ENCODE results near the gene FCER1G.

FCER1G gene

DNA sequence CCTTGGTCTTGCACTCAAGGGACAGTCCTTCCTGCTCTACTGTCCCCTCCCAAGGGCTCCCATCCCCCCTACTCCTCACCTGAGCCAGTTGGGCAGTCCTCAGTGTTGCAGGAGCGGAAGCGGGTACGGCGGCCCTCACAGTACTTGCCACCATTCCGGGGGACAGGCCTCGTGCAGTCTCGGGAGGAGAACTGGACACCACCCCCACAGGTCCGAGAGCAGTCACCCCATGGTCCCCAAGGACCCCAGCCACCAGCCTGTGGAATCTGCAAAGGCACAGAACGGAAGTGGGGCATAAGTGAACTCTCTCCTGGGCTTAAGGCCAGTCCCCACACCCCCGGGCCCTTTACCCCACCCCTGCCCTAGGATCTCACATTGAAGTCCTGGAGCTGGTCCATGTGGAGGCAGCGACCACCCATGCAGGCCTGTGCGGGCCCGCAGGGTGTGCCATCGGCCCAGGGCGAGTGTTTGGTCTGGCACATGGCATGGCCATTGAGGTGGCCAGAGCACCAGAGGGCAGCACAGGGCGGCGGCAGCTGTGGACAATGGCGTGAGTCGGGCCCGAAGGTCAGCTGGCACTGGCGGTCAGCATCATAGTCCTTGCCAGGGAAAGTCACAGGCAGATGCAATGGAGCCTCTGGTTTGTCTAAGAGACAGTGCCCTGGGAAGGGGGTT is 21.4 kb upstream of the FCER1G start:
- no peak overlapping the region for H3K4me3 ChIP-seq (ENCODE audit: low read depth, low read length)
- TF ChIP-seq, protein P1, sequence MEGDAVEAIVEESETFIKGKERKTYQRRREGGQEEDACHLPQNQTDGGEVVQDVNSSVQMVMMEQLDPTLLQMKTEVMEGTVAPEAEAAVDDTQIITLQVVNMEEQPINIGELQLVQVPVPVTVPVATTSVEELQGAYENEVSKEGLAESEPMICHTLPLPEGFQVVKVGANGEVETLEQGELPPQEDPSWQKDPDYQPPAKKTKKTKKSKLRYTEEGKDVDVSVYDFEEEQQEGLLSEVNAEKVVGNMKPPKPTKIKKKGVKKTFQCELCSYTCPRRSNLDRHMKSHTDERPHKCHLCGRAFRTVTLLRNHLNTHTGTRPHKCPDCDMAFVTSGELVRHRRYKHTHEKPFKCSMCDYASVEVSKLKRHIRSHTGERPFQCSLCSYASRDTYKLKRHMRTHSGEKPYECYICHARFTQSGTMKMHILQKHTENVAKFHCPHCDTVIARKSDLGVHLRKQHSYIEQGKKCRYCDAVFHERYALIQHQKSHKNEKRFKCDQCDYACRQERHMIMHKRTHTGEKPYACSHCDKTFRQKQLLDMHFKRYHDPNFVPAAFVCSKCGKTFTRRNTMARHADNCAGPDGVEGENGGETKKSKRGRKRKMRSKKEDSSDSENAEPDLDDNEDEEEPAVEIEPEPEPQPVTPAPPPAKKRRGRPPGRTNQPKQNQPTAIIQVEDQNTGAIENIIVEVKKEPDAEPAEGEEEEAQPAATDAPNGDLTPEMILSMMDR (IDR thresholded peaks at IDR 0.05; ENCODE audit: borderline replicate concordance, insufficient read depth, low read depth, low read length): no peak

DNA sequence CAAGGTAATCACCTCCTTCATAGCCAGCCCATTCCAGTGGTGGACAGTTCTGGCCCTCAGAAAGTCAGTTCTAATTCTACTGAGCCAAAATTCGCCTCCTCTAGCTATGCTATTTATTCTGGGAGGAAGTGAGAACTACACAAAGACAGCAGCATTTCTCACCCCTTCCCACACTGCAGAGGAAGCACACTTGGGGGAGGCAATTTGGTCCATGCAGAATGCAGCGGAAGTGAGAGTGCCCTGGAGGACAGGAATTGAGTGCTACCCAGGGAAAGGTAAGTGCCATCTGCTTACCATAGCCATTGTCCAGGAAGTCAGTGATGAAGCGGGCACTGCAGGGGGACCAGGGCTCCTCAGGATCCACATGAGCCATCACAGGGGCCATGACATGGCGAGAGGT is 19.9 kb upstream of the FCER1G start:
- no peak overlapping the region for H3K4me3 ChIP-seq (ENCODE audit: low read depth, low read length)
- TF ChIP-seq, protein P1 (IDR thresholded peaks at IDR 0.05; ENCODE audit: borderline replicate concordance, insufficient read depth, low read depth, low read length): no peak

DNA sequence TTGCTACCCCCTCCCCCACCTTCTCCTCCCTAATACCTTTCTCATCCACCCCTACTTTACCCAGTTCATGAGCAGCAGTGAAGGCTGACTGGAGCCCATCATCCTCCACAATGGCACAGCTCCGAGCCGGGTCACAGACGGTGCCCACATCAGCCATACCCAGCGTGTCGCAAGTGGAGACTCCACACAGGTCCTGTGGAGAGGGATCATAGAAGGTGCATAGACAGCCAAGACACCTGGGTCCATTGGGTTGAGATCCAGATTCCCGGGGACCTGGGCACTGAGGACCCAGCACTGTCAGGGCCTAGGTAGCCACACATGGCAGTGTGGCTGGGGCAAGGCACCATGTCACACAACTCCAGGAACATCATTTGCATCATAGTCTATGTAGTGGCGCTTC is 19.0 kb upstream of the FCER1G start:
- TF ChIP-seq, protein P1 (IDR thresholded peaks at IDR 0.05; ENCODE audit: borderline replicate concordance, insufficient read depth, low read depth, low read length): no peak
- H3K4me3 ChIP-seq (ENCODE audit: low read depth, low read length): no peak overlapping the region

DNA sequence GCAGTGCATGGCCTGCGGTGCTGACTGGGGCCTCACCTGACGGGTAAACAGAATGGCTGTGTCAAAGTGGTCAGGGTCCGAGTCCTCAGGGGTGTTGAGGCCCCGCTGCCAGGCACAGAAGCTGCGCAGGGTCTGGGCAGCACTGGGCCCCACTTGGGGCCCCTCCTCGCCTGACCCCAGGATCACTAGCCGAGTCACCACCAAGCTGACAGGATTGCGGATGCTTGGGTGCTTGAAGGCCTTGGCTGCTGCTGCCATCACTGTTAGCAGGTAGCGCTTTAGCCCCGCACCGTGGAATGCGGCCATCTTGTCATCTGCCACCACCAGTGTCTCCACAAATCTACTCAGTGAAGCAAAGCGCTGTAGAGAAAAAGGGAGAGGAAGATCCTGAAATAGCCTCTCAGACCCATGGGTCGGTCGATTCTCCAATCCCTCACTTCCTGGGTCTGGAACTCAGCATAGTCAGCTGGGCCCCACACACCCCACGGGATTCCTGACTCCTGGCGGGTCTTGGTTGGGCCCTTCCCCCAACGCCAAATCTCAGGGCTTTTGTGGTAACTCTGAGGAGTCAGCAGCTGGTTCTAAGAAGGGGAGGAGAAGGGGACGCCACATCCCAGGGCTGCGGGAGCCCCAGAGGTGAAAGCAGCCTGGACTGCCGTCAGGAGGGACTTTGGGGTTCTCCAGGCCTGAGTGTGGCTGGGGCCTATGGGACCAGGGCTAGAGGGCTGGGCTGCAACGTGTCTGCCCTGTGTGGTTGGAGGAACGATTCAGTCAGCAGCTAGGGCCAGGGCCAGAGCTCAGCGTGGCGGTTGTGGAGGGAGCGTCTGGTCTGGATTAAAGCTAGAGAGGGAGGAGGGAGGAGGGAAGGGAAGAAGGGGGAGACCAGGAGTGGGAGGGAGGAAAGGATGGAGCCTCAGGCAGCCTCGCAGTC is 18.3 kb upstream of the FCER1G start:
- TF ChIP-seq, protein P1 (IDR thresholded peaks at IDR 0.05; ENCODE audit: borderline replicate concordance, insufficient read depth, low read depth, low read length): no peak
- H3K4me3 ChIP-seq (ENCODE audit: low read depth, low read length): no peak overlapping the region

DNA sequence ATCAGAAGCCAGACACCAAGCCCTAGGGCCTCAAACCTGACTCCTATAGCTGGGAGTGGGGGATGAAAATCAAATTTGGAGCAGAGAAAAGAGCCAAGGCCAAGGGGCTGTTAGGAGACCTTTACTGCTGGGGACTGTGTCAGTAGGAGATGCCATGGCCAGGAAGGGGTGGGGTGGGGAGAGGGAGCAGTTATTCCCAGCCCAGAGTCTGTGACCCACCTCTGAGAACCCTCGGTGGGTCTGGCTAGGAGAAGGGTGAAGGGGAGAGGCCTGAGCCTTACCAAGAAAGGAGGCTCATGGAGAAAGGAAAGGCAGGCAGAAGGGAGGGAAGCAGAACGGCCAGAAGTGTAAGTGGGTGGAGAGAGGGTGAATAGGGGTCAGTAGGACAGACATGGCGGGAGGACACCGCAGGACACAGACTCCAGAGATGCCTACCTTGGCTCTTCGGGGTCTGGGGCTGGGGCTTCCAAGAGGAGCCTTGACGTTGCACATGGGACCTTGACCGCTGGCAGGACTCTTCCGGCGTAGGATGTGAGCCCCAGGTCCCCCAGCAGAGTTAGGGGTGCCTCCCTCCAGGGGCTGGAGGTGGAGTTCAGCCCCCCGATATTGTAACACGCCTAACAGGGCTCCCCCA is 17.4 kb upstream of the FCER1G start:
- TF ChIP-seq, protein P1 (IDR thresholded peaks at IDR 0.05; ENCODE audit: borderline replicate concordance, insufficient read depth, low read depth, low read length): no peak
- no peak overlapping the region for H3K4me3 ChIP-seq (ENCODE audit: low read depth, low read length)

DNA sequence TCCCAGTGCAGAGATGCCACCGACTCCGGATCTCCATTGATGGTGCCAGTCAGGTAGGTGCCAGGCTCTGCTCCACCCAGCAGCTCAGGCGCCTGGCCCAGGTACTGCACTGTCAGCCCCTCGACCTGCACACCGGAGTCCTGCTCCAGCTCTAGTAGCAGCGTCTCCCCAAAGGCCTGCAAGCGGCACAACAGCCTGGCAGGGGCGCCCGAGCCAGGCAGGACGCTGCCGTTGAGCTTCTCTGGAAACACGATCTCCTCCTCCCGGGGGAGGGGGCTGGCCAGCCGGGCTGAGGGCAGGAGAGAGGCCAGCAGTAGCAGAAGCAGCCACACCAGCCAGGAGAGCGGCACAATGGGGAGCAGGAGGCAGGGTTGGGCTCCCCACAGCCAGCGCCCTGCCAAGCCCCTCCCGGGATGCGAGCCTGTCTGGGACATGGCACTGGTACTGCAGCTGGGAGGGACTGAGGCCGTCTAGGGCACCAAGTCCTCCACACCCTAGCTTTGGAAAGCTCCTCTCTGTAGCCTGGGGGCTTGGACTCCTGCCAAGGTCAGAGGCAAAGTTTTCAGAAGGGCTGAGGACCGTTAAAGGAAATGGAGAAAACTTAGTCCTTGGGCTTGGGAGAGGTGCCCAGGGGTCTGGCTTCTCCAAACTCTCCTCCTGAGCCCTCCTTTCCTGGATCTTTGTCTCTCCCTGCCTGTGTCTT is 16.8 kb upstream of the FCER1G start:
- TF ChIP-seq, protein P1 (IDR thresholded peaks at IDR 0.05; ENCODE audit: borderline replicate concordance, insufficient read depth, low read depth, low read length): no peak
- H3K4me3 ChIP-seq (ENCODE audit: low read depth, low read length): no peak overlapping the region

All from GM12875 (cell line).